Stimulated activated naive B cell treated with anti-CD40 and anti-IgM and Interleukin-4, amounts not matched to agents 10 μg/mL and 1 μg/mL and 100 μg/mL, for 72 hours (primary cell): Measurements from ENCODE around the gene FAM124A.
A peak's percentile ranks its signal among the peaks of the same experiment; 100 is the strongest.

Experiments
- ATAC-seq, 2 donors: fragments of 150-1000 bp; cut with Tn5 transposase; replicated peaks; 2 replicates each; pipeline ENCODE4 v1.10.0; 2021; ENCODE audit warnings: moderate library complexity in 1 of 2
- DNase-seq: peaks from one replicate; pipeline ENCODE4 v3.0.0; 2021
- H3K27ac Mint-ChIP-seq: one replicate; pipeline ENCODE4 v1.8.0; 2022; ENCODE audit warnings: mild to moderate bottlenecking, mixed read lengths
- H3K27me3 Mint-ChIP-seq, 2 donors: one replicate each; pipeline ENCODE4 v1.8.0; 2022; ENCODE audit warnings: mixed read lengths in 2 of 2
- H3K36me3 Mint-ChIP-seq, 2 donors: one replicate each; pipeline ENCODE4 v1.8.0; 2022; ENCODE audit warnings: mixed read lengths in 2 of 2, mild to moderate bottlenecking in 1 of 2
- H3K4me1 Mint-ChIP-seq, 2 donors: one replicate each; pipeline ENCODE4 v1.8.0; 2022; ENCODE audit warnings: mixed read lengths in 2 of 2, mild to moderate bottlenecking in 1 of 2
- H3K4me3 Mint-ChIP-seq, 2 donors: one replicate each; pipeline ENCODE4 v1.8.0; 2022; ENCODE audit warnings: mild to moderate bottlenecking in 2 of 2, mixed read lengths in 2 of 2, moderate library complexity in 1 of 2
- H3K9me3 Mint-ChIP-seq, 2 donors: one replicate each; pipeline ENCODE4 v1.8.0; 2022; ENCODE audit warnings: mixed read lengths in 2 of 2, mild to moderate bottlenecking in 1 of 2

The FAM124A gene

GRCh38 chr13:51258612-51259548 is 36.7 kb downstream of the FAM124A start:
- Mint-ChIP-seq H3K36me3 (peaks cover 0 to 1% of the 10 kb centered on the region in 2 donors), H3K27ac (no peak overlapping the region), H3K9me3 (no peaks in the 10 kb centered on the region), H3K4me3 (no peak overlapping the region), H3K27me3 (peaks cover 0 to 4% of the 10 kb centered on the region in 2 donors), H3K4me1 (peaks cover 4 to 6% of the 10 kb centered on the region in 2 donors)
- DNase-seq, result no peak
- no peak for ATAC-seq

- Mint-ChIP-seq H3K27me3 (peaks cover 0 to 4% of the 10 kb centered on the region in 2 donors), H3K36me3 (peaks cover 0 to 1% of the 10 kb centered on the region in 2 donors), H3K4me3 (no peak overlapping the region), H3K4me1 (no peaks in the 10 kb centered on the region), H3K27ac (no peak overlapping the region), H3K9me3 (no peaks in the 10 kb centered on the region)
- DNase-seq (no peak), ATAC-seq (no peak)
Observed at GRCh38 chr13:51260154-51260553, 38.0 kb downstream of the FAM124A start.

GRCh38 chr13:51261610-51262249 is 39.5 kb downstream of the FAM124A start:
- no peak overlapping the region for H3K27ac Mint-ChIP-seq
- ATAC-seq (no peak), DNase-seq (no peak)
- H3K4me1 Mint-ChIP-seq, result no peaks in the 10 kb centered on the region
- H3K9me3 Mint-ChIP-seq, result no peaks in the 10 kb centered on the region
- peaks cover 0 to 4% of the 10 kb centered on the region in 2 donors for H3K27me3 Mint-ChIP-seq
- H3K4me3 Mint-ChIP-seq, result no peak overlapping the region
- peaks cover 0 to 1% of the 10 kb centered on the region in 2 donors for H3K36me3 Mint-ChIP-seq

- Mint-ChIP-seq H3K4me3 (no peak overlapping the region), H3K36me3 (peaks cover 0 to 1% of the 10 kb centered on the region in 2 donors), H3K27me3 (peaks cover 0 to 4% of the 10 kb centered on the region in 2 donors), H3K9me3 (no peaks in the 10 kb centered on the region), H3K4me1 (no peaks in the 10 kb centered on the region), H3K27ac (no peak overlapping the region)
- DNase-seq (no peak), ATAC-seq (peak in 1 of 2 donors; percentile 41)
Observed at GRCh38 chr13:51262501-51263211, 40.5 kb downstream of the FAM124A start.

GRCh38 chr13:51266642-51267041 is 44.4 kb downstream of the FAM124A start:
- Mint-ChIP-seq H3K36me3 (no peaks in the 10 kb centered on the region), H3K4me1 (no peaks in the 10 kb centered on the region), H3K4me3 (no peak overlapping the region), H3K27ac (no peak overlapping the region), H3K9me3 (no peaks in the 10 kb centered on the region), H3K27me3 (no peaks in the 10 kb centered on the region)
- ATAC-seq (no peak), DNase-seq (no peak)

- DNase-seq (no peak), ATAC-seq (no peak)
- H3K27me3 Mint-ChIP-seq, result no peaks in the 10 kb centered on the region
- no peak overlapping the region for H3K27ac Mint-ChIP-seq
- H3K4me1 Mint-ChIP-seq, result no peaks in the 10 kb centered on the region
- no peak overlapping the region for H3K4me3 Mint-ChIP-seq
- H3K9me3 Mint-ChIP-seq, result no peaks in the 10 kb centered on the region
- no peaks in the 10 kb centered on the region for H3K36me3 Mint-ChIP-seq
Observed at GRCh38 chr13:51267622-51268021, 45.4 kb downstream of the FAM124A start.

- Mint-ChIP-seq H3K4me1 (no peaks in the 10 kb centered on the region), H3K9me3 (no peaks in the 10 kb centered on the region), H3K27ac (no peak overlapping the region), H3K4me3 (no peak overlapping the region), H3K36me3 (no peaks in the 10 kb centered on the region), H3K27me3 (no peaks in the 10 kb centered on the region)
- no peak for ATAC-seq
- no peak for DNase-seq
Observed at GRCh38 chr13:51269039-51269438, 46.8 kb downstream of the FAM124A start.

GRCh38 chr13:51270623-51271415 is 48.6 kb downstream of the FAM124A start:
- Mint-ChIP-seq H3K36me3 (no peaks in the 10 kb centered on the region), H3K27ac (no peak overlapping the region), H3K4me3 (no peak overlapping the region), H3K9me3 (no peaks in the 10 kb centered on the region), H3K4me1 (no peaks in the 10 kb centered on the region), H3K27me3 (no peaks in the 10 kb centered on the region)
- ATAC-seq (no peak), DNase-seq (no peak)

GRCh38 chr13:51271528-51272085 is 49.4 kb downstream of the FAM124A start:
- H3K36me3 Mint-ChIP-seq, result no peaks in the 10 kb centered on the region
- H3K4me1 Mint-ChIP-seq, result no peaks in the 10 kb centered on the region
- H3K4me3 Mint-ChIP-seq, result no peak overlapping the region
- ATAC-seq, result no peak
- H3K27me3 Mint-ChIP-seq, result no peaks in the 10 kb centered on the region
- no peak for DNase-seq
- H3K9me3 Mint-ChIP-seq, result no peaks in the 10 kb centered on the region
- H3K27ac Mint-ChIP-seq, result no peak overlapping the region

- Mint-ChIP-seq H3K27me3 (no peaks in the 10 kb centered on the region), H3K9me3 (no peaks in the 10 kb centered on the region), H3K27ac (no peak overlapping the region), H3K4me3 (no peak overlapping the region), H3K36me3 (no peaks in the 10 kb centered on the region), H3K4me1 (no peaks in the 10 kb centered on the region)
- DNase-seq (no peak), ATAC-seq (no peak)
Observed at GRCh38 chr13:51275101-51275500, 52.9 kb downstream of the FAM124A start.

- ATAC-seq (no peak), DNase-seq (no peak)
- Mint-ChIP-seq H3K4me3 (no peak overlapping the region), H3K9me3 (no peaks in the 10 kb centered on the region), H3K27me3 (peaks cover 3 to 5% of the 10 kb centered on the region in 2 donors), H3K27ac (no peak overlapping the region), H3K4me1 (no peaks in the 10 kb centered on the region), H3K36me3 (no peaks in the 10 kb centered on the region)
Observed at GRCh38 chr13:51276636-51277035, 54.4 kb downstream of the FAM124A start.

GRCh38 chr13:51277928-51278327 is 55.7 kb downstream of the FAM124A start:
- no peak overlapping the region for H3K27ac Mint-ChIP-seq
- ATAC-seq, result no peak
- peaks cover 3 to 5% of the 10 kb centered on the region in 2 donors for H3K27me3 Mint-ChIP-seq
- no peak overlapping the region for H3K4me3 Mint-ChIP-seq
- H3K4me1 Mint-ChIP-seq, result no peaks in the 10 kb centered on the region
- no peak for DNase-seq
- no peaks in the 10 kb centered on the region for H3K36me3 Mint-ChIP-seq
- H3K9me3 Mint-ChIP-seq, result no peaks in the 10 kb centered on the region

GRCh38 chr13:51278426-51279130 is 56.4 kb downstream of the FAM124A start:
- no peak for DNase-seq
- no peak for ATAC-seq
- H3K27me3 Mint-ChIP-seq, result peaks cover 3 to 5% of the 10 kb centered on the region in 2 donors
- no peaks in the 10 kb centered on the region for H3K36me3 Mint-ChIP-seq
- no peaks in the 10 kb centered on the region for H3K4me1 Mint-ChIP-seq
- H3K27ac Mint-ChIP-seq, result no peak overlapping the region
- no peaks in the 10 kb centered on the region for H3K9me3 Mint-ChIP-seq
- H3K4me3 Mint-ChIP-seq, result no peak overlapping the region
